GM12878 (cell line): Measurements from ENCODE around the gene PKLR. TPM values are rescaled to one million over a fixed set of nuclear protein-coding genes. Genes with fewer than 3 reads are reported as not detected.
A peak's percentile ranks its signal among the peaks of the same experiment; 100 is the strongest.

Source experiments
- ATAC-seq: fragments of 200-7000 bp; cut with Tn5 transposase; 3 replicates; pipeline ENCODE4 v1.9.1; 2020; ENCODE audit warnings: mild to moderate bottlenecking, moderate library complexity
- BruUV-seq: library from RNA; stranded (reverse); fragments of 400-500 nt; replicated peaks from 2 replicates; lab custom pipeline; 2021; lab: Mats Ljungman, UMichigan
- CTCF ChIA-PET: fragments of 300-600 bp; sonication (Branson Sonifier 250); formaldehyde crosslinking; extraction: SDS; loops from one replicate; lab custom pipeline; 2021; ENCODE audit warnings: inconsistent platforms; lab: Yijun Ruan, JAX
- POLR2A ChIA-PET: fragments of 350-600 bp; formaldehyde crosslinking; extraction: SDS; loops from one replicate; lab custom pipeline; 2021; ENCODE audit warnings: inconsistent platforms; lab: Charles Lee
- RAD21 ChIA-PET: fragments of 300-600 bp; sonication (Branson Sonifier 250); formaldehyde crosslinking; loops from one replicate; lab custom pipeline; 2023; ENCODE audit warnings: antibody characterized with exemption; ENCODE audit not compliant: unreplicated experiment; lab: Charles Lee
- SMC1A ChIA-PET: fragments of 300-600 bp; sonication (Branson Sonifier 250); formaldehyde crosslinking; loops from one replicate; lab custom pipeline; 2023; ENCODE audit not compliant: unreplicated experiment, uncharacterized antibody; lab: Charles Lee
- DNase-seq: peaks from one replicate; pipeline ENCODE4 v3.0.0-alpha.2; 2011; ENCODE audit warnings: low read depth, low spot score
- FAIRE-seq: peaks from 3 replicates; lab custom pipeline; 2011; peaks lifted over from hg19 to GRCh38; lab: Jason Lieb, UNC
- H2AFZ ChIP-seq: 2 replicates; pipeline ENCODE4 v1.6.0; 2011; ENCODE audit warnings: low read depth, low read length, control low read depth; ENCODE audit not compliant: control insufficient read depth
- H3K27ac ChIP-seq: 2 replicates; pipeline ENCODE4 v1.5.1; 2011; ENCODE audit warnings: control low read depth; ENCODE audit not compliant: control insufficient read depth, insufficient read depth
- H3K27me3 ChIP-seq, 2 experiments: replicated peaks in 1 of 2; 2 replicates each; pipeline versions ENCODE4 v1.6.0 to v1.6.1; 2011; ENCODE audit warnings: low read length in 1 of 2; ENCODE audit not compliant: control insufficient read depth in 2 of 2, insufficient read depth in 2 of 2
- H3K36me3 ChIP-seq, 2 experiments: 2 replicates each; pipeline ENCODE4 v1.5.1; 2011; ENCODE audit warnings: low read length in 1 of 2; ENCODE audit not compliant: control insufficient read depth in 2 of 2, insufficient read depth in 2 of 2
- H3K4me1 ChIP-seq: 2 replicates; pipeline ENCODE4 v1.6.1; 2011; ENCODE audit warnings: mild to moderate bottlenecking, low read length, moderate library complexity, mixed read lengths; ENCODE audit not compliant: control insufficient read depth, insufficient read depth
- H3K4me2 ChIP-seq: 2 replicates; pipeline ENCODE4 v1.6.0; 2011; ENCODE audit warnings: control low read depth; ENCODE audit not compliant: control insufficient read depth, insufficient read depth
- H3K4me3 ChIP-seq: fragments of 200-600 bp; sonication (generic); 2 replicates; pipeline ENCODE4 v1.5.1; 2016
- H3K79me2 ChIP-seq: 2 replicates; pipeline ENCODE4 v1.6.0; 2011; ENCODE audit warnings: low read length; ENCODE audit not compliant: control insufficient read depth, insufficient read depth
- H3K9ac ChIP-seq: 2 replicates; pipeline ENCODE4 v1.8.0; 2011; ENCODE audit warnings: low read length, control low read depth, mixed read lengths; ENCODE audit not compliant: control insufficient read depth, insufficient read depth
- H3K9me3 ChIP-seq: replicated peaks from 3 replicates; pipeline ENCODE4 v1.5.1; 2011; ENCODE audit warnings: mild to moderate bottlenecking, low read length; ENCODE audit not compliant: control insufficient read depth, insufficient read depth
- H4K20me1 ChIP-seq: 2 replicates; pipeline ENCODE4 v1.6.0; 2011; ENCODE audit not compliant: control insufficient read depth, insufficient read depth
- BMI1 ChIP-seq: fragments of 450-650 bp; IDR thresholded peaks from 2 replicates; pipeline ENCODE4 v1.6.1; 2016; ENCODE audit warnings: mild to moderate bottlenecking, moderate library complexity, borderline replicate concordance
- CBFB ChIP-seq: IDR thresholded peaks from 2 replicates; pipeline ENCODE4 v1.6.1; 2016; ENCODE audit warnings: antibody characterized with exemption, low read depth
- CBX5 ChIP-seq: sonication (generic); IDR thresholded peaks from 2 replicates; pipeline ENCODE4 v1.6.1; 2016; ENCODE audit warnings: low read depth, moderate library complexity, mild to moderate bottlenecking, inconsistent platforms
- ETV6 ChIP-seq, 2 experiments: fragments of 450-650 bp in 1 of 2; IDR thresholded peaks in 1 of 2; conservative IDR thresholded peaks in 1 of 2; 2 replicates each; pipeline ENCODE4 v1.6.1; 2014; ENCODE audit warnings: antibody characterized with exemption in 1 of 2, borderline replicate concordance in 1 of 2, low read depth in 1 of 2, mild to moderate bottlenecking in 1 of 2, moderate library complexity in 1 of 2
- GABPA ChIP-seq: IDR thresholded peaks from 2 replicates; pipeline ENCODE4 v1.6.1; 2014; ENCODE audit warnings: antibody characterized with exemption, low read depth, mild to moderate bottlenecking, inconsistent platforms
- HDAC6 ChIP-seq: fragments of 200-600 bp; sonication (generic); IDR thresholded peaks from one replicate; pipeline ENCODE4 v1.8.0; 2017; ENCODE audit warnings: antibody characterized with exemption; ENCODE audit not compliant: unreplicated experiment
- JUND ChIP-seq: IDR thresholded peaks from 2 replicates; pipeline ENCODE4 v1.6.1; 2012; ENCODE audit warnings: low read depth, mild to moderate bottlenecking, low read length, improper control_type of control experiment, moderate library complexity
- LARP7 ChIP-seq: fragments of 450-650 bp; IDR thresholded peaks from 2 replicates; pipeline ENCODE4 v1.6.1; 2017; ENCODE audit warnings: mild to moderate bottlenecking
- RAD21 ChIP-seq: IDR thresholded peaks from 2 replicates; pipeline ENCODE4 v1.6.1; 2011; ENCODE audit warnings: mild to moderate bottlenecking, low read depth, low read length, moderate library complexity; ENCODE audit not compliant: insufficient read depth
- RFX5 ChIP-seq: IDR thresholded peaks from 2 replicates; pipeline ENCODE4 v1.6.1; 2011; ENCODE audit warnings: low read depth, low read length, improper control_type of control experiment
- SREBF1 ChIP-seq: IDR thresholded peaks from 2 replicates; pipeline ENCODE4 v1.6.1; 2012; ENCODE audit warnings: mild to moderate bottlenecking, low read length
- SREBF2 ChIP-seq: IDR thresholded peaks from 2 replicates; pipeline ENCODE4 v1.6.1; 2012; ENCODE audit warnings: mild to moderate bottlenecking, low read length
- YBX1 ChIP-seq: fragments of 450-650 bp; IDR thresholded peaks from 2 replicates; pipeline ENCODE4 v1.6.1; 2016; ENCODE audit warnings: antibody characterized with exemption
- ZBED1 ChIP-seq: IDR thresholded peaks from 2 replicates; pipeline ENCODE4 v1.6.1; 2016; ENCODE audit warnings: borderline replicate concordance
- WGBS: methylation state at CpG from one replicate; pipeline ENCODE4 v1.1.6; 2016; ENCODE audit warnings: low lambda C conversion rate; ENCODE audit not compliant: insufficient replicate concordance, insufficient coverage; ENCODE audit errors: missing lambda C conversion rate; 5-methylcytosine and 5-hydroxymethylcytosine counted together
- in situ Hi-C: fragments of 300-500 bp; cut with MboI; formaldehyde crosslinking; loops from 9 replicates; pipeline ENCODE4 v1.14.3; 2018; ENCODE audit warnings: mixed read lengths
- intact Hi-C: fragments of 100-400 bp; cut with micrococcal nuclease; formaldehyde crosslinking; loops from one replicate; pipeline ENCODE4 v1.14.2; 2022; ENCODE audit not compliant: unreplicated experiment
- polyA plus RNA-seq, 11 experiments: library from polyadenylated mRNA; depleted of rRNA in 4 of 11; unstranded in 6 of 11; stranded (reverse) in 5 of 11; fragments of >200 nt; fragmentation: Nextera tagmentation in 4 of 11; fragmentation: Illumina TruSeq in 1 of 11; extraction: Ambion mirVana in 4 of 11; extraction: Trizol in 1 of 11; gene quantifications; 1 replicate in 1 of 11; 2 replicates in 10 of 11; pipeline versions ENCODE4 v1.2.1 to v1.2.3, GENCODE V29; 2011 to 2016; ENCODE audit warnings: inconsistent platforms in 2 of 11, missing spikeins in 2 of 11, low read depth in 1 of 11
- total RNA-seq, 4 experiments: library from RNA; depleted of rRNA in 3 of 4; stranded (reverse); fragments of >200 nt in 3 of 4; fragmentation: Illumina TruSeq in 1 of 4; extraction: Trizol in 1 of 4; gene quantifications; 2 replicates each; pipeline versions ENCODE4 v1.2.1 to v1.2.3, GENCODE V29; 2013 to 2021
- TF ChIP-seq, protein P1 (sequence below): IDR thresholded peaks from 2 replicates; pipeline ENCODE4 v1.6.1; 2011; ENCODE audit warnings: borderline replicate concordance, low read depth, mild to moderate bottlenecking, moderate library complexity, mixed read lengths, low read length; ENCODE audit not compliant: insufficient read depth; ENCODE audit errors: extremely low read length
- TF ChIP-seq, protein P2 (sequence below): IDR thresholded peaks from 2 replicates; pipeline ENCODE4 v1.6.1; 2011; ENCODE audit warnings: mild to moderate bottlenecking, low read depth, low read length, moderate library complexity; ENCODE audit not compliant: insufficient replicate concordance
- TF ChIP-seq, protein P3 (sequence below): IDR thresholded peaks from 2 replicates; pipeline ENCODE4 v1.6.1; 2011; ENCODE audit warnings: borderline replicate concordance, low read depth, mild to moderate bottlenecking, moderate library complexity, low read length; ENCODE audit not compliant: insufficient read depth, poor library complexity, severe bottlenecking
- TF ChIP-seq, protein P4 (sequence below): IDR thresholded peaks from 2 replicates; pipeline ENCODE4 v1.6.1; 2011; ENCODE audit warnings: low read depth, low read length, improper control_type of control experiment, borderline replicate concordance

Gene PKLR
- total and polyA plus RNA-seq, 10 of the 15 experiments (the other 5 are each of a cell fraction or from before 2014, with no cell fraction given), result 0.04 to 0.15 (median 0.08) TPM; not detected in 7

DNA sequence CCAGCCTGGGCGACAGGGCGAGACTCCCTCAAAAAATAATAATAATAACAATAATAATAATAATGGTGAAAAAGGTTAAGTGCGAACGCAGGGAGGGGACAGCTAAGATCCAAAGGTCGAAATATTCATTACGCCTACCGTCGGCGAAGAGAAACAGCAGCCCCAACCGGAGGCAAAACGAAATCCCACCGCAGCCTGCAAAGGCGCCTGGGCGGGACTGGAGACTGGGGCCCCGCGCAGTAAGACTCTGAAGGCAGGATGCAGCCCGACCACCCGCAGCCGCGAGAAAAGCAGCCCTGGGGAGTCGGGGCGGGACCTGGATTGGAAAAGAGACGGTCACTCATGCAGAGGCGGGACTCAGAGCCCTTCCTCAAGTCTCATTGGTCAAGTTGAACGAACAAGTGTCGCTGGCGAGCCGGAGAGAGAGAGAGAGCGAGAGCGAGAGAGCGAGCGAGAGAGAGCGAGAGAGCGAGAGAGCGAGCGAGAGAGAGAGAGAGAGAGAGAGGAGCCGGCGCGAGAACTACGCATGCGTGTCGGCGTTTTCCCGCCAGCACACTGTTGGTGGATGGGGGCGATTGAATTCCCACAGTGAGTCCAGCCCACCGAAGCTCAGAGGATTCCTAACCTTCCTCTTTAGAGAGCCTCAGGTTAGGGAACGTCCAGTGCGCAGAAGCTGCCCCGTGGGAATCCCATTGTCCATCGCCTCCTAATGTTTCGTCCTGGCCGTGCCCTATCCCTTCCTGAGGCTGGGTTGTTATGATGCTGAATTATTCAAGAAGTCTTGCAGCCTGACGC, 56.7 kb downstream of the PKLR start:
- Histone ChIP-seq H3K79me2 (peaks cover 13% of the 10 kb centered on the region), H3K36me3 (no peaks in the 10 kb centered on the region), H3K27me3 (no peaks in the 10 kb centered on the region), H3K4me1 (peaks cover 14% of the 10 kb centered on the region), H3K4me2 (peak overlapping the region; percentile 85), H3K9me3 (no peaks in the 10 kb centered on the region), H3K9ac (peak overlapping the region; percentile 86), H4K20me1 (no peaks in the 10 kb centered on the region), H3K4me3 (peak overlapping the region; percentile 74), H2AFZ (peak overlapping the region; percentile 97), H3K27ac (peak overlapping the region; percentile 79)
- in situ Hi-C loops (no loop called here), intact Hi-C loops (loop anchor here (5.0 kb wide), 1 partner anchor 37 kb away; the partner anchor contains the start of genes MTX1 and THBS3)
- FAIRE-seq (peak; percentile 82), ATAC-seq (peak; percentile 97), DNase-seq (peak; percentile 93)
- WGBS, result 2% methylated on average over 53 of the region's 53 CpGs
- ChIA-PET SMC1A (interaction anchor here (1.6 to 2.4 kb wide), 4 partner anchors 18 to 79 kb away, joined by 3 to 9 read pairs (median 6); partner anchors contain the start of genes MTX1 and THBS3), RAD21 (interaction anchor here (0.5 to 2.0 kb wide), 7 partner anchors 7 to 404 kb away, joined by 3 to 5 read pairs (median 4); no protein-coding TSS in a partner anchor), POLR2A (interaction anchor here (0.6 to 2.6 kb wide), 15 partner anchors 11 to 816 kb away, joined by 3 to 12 read pairs (median 5); partner anchors contain the start of genes CLK2, ENTREP3, KRTCAP2 and SCAMP3), CTCF (interaction anchor here (0.6 to 5.5 kb wide), 11 partner anchors 19 to 273 kb away, joined by 3 to 26 read pairs (median 5); partner anchors contain the start of genes KRTCAP2, MTX1 and THBS3)
- BruUV-seq, result TSS peak; percentile 96
- peak; percentile 95 for TF ChIP-seq ZBED1
- peak; percentile 50 for TF ChIP-seq CBFB
- TF ChIP-seq ETV6 (conservative IDR thresholded peaks at IDR 0.05 in 1 of 2, IDR thresholded peaks at IDR 0.05 in 1 of 2; ENCODE audit: borderline replicate concordance in 1 of 2, low read depth in 1 of 2), result peak in 1 of 2 experiments; percentile 83; a peak in 2 of 4 replicates
- TF ChIP-seq, protein P1, sequence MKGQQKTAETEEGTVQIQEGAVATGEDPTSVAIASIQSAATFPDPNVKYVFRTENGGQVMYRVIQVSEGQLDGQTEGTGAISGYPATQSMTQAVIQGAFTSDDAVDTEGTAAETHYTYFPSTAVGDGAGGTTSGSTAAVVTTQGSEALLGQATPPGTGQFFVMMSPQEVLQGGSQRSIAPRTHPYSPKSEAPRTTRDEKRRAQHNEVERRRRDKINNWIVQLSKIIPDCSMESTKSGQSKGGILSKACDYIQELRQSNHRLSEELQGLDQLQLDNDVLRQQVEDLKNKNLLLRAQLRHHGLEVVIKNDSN, result no peak
- no peak for TF ChIP-seq JUND
- peak; percentile 95 for TF ChIP-seq LARP7
- TF ChIP-seq, protein P2, sequence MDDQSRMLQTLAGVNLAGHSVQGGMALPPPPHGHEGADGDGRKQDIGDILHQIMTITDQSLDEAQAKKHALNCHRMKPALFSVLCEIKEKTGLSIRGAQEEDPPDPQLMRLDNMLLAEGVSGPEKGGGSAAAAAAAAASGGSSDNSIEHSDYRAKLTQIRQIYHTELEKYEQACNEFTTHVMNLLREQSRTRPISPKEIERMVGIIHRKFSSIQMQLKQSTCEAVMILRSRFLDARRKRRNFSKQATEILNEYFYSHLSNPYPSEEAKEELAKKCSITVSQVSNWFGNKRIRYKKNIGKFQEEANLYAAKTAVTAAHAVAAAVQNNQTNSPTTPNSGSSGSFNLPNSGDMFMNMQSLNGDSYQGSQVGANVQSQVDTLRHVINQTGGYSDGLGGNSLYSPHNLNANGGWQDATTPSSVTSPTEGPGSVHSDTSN, result peak; percentile 92
- peak; percentile 62; the same call in 1 of the 2 replicates for TF ChIP-seq RFX5
- TF ChIP-seq, protein P3, sequence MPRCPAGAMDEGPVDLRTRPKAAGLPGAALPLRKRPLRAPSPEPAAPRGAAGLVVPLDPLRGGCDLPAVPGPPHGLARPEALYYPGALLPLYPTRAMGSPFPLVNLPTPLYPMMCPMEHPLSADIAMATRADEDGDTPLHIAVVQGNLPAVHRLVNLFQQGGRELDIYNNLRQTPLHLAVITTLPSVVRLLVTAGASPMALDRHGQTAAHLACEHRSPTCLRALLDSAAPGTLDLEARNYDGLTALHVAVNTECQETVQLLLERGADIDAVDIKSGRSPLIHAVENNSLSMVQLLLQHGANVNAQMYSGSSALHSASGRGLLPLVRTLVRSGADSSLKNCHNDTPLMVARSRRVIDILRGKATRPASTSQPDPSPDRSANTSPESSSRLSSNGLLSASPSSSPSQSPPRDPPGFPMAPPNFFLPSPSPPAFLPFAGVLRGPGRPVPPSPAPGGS, result peak; percentile 69
- 0 out of 2 replicates have a peak, but pooled peaks have one; percentile 28 for TF ChIP-seq RAD21
- TF ChIP-seq, protein P4, sequence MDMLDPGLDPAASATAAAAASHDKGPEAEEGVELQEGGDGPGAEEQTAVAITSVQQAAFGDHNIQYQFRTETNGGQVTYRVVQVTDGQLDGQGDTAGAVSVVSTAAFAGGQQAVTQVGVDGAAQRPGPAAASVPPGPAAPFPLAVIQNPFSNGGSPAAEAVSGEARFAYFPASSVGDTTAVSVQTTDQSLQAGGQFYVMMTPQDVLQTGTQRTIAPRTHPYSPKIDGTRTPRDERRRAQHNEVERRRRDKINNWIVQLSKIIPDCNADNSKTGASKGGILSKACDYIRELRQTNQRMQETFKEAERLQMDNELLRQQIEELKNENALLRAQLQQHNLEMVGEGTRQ, result no peak
- TF ChIP-seq SREBF1, result no peak
- TF ChIP-seq CBX5, result peak; percentile 99
- peak; percentile 51 for TF ChIP-seq HDAC6
- TF ChIP-seq YBX1, result no peak
- TF ChIP-seq BMI1, result no peak
- TF ChIP-seq SREBF2, result no peak
- TF ChIP-seq GABPA, result no peak; the same call in 1 of the 2 replicates
